Measurements from ENCODE around the gene TRIM65.

Gene TRIM65

GRCh38 chr17:75917917-75918445, 21.2 kb upstream of the TRIM65 start:
- DNase-seq (ENCODE audit: low read depth in 2 of 2), result no peak

- DNase-seq (ENCODE audit: low read depth in 2 of 2), result no peak
Observed at GRCh38 chr17:75917141-75917916, 20.6 kb upstream of the TRIM65 start.

- DNase-seq (ENCODE audit: low read depth in 2 of 2), result no peak
Observed at GRCh38 chr17:75915268-75915667, 18.5 kb upstream of the TRIM65 start.

- no peak for DNase-seq (ENCODE audit: low read depth in 2 of 2)
Observed at GRCh38 chr17:75914643-75915267, 18.0 kb upstream of the TRIM65 start.

- DNase-seq (ENCODE audit: low read depth in 2 of 2), result no peak
Observed at GRCh38 chr17:75913537-75914210, 16.9 kb upstream of the TRIM65 start.

GRCh38 chr17:75910699-75911098, 13.9 kb upstream of the TRIM65 start:
- no peak for DNase-seq (ENCODE audit: low read depth in 2 of 2)

- DNase-seq (ENCODE audit: low read depth in 2 of 2), result no peak
Observed at GRCh38 chr17:75909812-75910274, 13.1 kb upstream of the TRIM65 start.

GRCh38 chr17:75909051-75909811, 12.5 kb upstream of the TRIM65 start:
- no peak for DNase-seq (ENCODE audit: low read depth in 2 of 2)

GRCh38 chr17:75908201-75908600, 11.4 kb upstream of the TRIM65 start:
- no peak for DNase-seq (ENCODE audit: low read depth in 2 of 2)

- DNase-seq (ENCODE audit: low read depth in 2 of 2), result no peak
Observed at GRCh38 chr17:75906143-75906884, 9.6 kb upstream of the TRIM65 start.

- peak; percentile 85 to 87 for DNase-seq (ENCODE audit: low read depth in 2 of 2)
Observed at GRCh38 chr17:75904749-75905521, 8.2 kb upstream of the TRIM65 start, which contains the start of gene MRPL38. MRPL38 (minus strand) TSS chr17:75904884; CDS start chr17:75904875, 9 bp downstream.

GRCh38 chr17:75902406-75902805, 5.7 kb upstream of the TRIM65 start:
- no peak for DNase-seq (ENCODE audit: low read depth in 2 of 2)

GRCh38 chr17:75901727-75902126, 5.0 kb upstream of the TRIM65 start:
- no peak for DNase-seq (ENCODE audit: low read depth in 2 of 2)

- no peak for DNase-seq (ENCODE audit: low read depth in 2 of 2)
Observed at GRCh38 chr17:75900691-75901533, 4.2 kb upstream of the TRIM65 start.

GRCh38 chr17:75899767-75900468, 3.2 kb upstream of the TRIM65 start:
- no peak for DNase-seq (ENCODE audit: low read depth in 2 of 2)

GRCh38 chr17:75899353-75899752, 2.6 kb upstream of the TRIM65 start:
- DNase-seq (ENCODE audit: low read depth in 2 of 2), result no peak

- DNase-seq (ENCODE audit: low read depth in 2 of 2), result no peak
Observed at GRCh38 chr17:75898791-75899190, 2.0 kb upstream of the TRIM65 start.

- DNase-seq (ENCODE audit: low read depth in 2 of 2), result no peak
Observed at GRCh38 chr17:75898065-75898464, 1.3 kb upstream of the TRIM65 start.
